Middle frontal gyrus (tissue), 1 donor: ENCODE results near the gene COL15A1.
"Not testable (repeated sequence)": the region's sequence is repeated elsewhere in the genome, so short reads cannot be mapped to it uniquely, and the experiment has no call there.

Source experiments
- DNase-seq: peaks from one replicate; pipeline ENCODE4 v3.0.0-alpha.2; 2015; ENCODE audit warnings: low spot score; ENCODE audit errors: extremely low spot score

The COL15A1 gene

DNA sequence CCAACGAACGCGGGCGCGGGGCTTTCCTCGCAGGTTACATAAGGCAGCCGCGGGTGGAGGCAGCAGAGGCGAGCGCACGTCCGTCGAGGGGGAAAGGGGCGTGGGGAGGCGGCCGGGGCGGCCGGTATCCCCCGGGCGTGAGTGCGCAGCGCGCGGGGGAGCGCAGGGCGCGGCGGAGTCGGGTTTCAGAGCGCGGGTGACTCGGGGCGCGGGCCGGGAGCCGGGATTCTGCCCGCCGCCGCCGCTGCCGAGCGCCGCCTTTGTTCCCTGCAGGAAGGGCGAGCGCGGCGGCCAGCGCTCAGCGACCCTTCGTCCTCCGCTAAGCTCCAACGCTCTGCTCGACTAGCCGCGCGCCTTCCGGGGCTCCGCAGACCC is at the start of gene COL15A1:
COL15A1 (plus strand) TSS at position 226 of the 375 bp plus-strand sequence. CDS start 155 bp downstream, outside the sequence.
- DNase-seq = no peak

DNA sequence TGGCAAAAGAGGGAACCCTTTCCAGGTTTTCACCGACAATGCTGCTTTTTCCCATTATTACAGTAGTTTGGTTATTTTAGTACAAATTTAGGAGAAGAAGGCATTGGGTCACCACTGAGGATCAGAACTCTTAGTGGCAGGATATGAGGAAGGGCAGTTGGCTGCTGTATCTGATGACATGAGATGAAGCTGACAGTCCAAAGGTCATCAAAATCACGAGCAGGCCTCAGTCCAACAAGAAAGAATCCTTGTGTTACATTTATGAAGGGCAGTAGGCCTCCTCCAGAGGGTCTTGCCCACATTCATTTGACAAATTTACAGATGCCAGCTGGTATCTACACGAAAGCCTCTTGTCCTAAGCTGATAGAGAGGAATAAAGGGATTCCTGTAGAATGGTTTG is 49.5 kb upstream of the COL15A1 start:
- DNase-seq = no peak

DNA sequence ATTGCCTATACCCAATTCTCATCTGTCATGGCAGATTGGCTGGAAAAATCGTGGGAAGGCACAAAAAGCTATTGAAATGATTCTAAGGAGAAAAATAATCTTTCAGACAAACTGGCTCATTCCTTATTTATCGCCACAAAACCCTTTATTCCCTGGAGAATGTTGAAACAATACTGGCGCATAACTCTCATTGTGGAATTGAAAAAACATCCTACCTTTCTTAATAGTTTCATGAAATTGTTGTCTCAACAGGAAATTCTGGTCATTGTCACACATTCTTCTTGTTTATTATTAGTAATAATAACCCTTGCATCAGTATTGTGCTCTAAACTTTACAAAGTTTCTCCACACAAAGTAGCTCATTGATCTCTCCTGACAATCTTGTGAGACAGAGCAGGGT is 48.9 kb upstream of the COL15A1 start:
- DNase-seq = no peak

DNA sequence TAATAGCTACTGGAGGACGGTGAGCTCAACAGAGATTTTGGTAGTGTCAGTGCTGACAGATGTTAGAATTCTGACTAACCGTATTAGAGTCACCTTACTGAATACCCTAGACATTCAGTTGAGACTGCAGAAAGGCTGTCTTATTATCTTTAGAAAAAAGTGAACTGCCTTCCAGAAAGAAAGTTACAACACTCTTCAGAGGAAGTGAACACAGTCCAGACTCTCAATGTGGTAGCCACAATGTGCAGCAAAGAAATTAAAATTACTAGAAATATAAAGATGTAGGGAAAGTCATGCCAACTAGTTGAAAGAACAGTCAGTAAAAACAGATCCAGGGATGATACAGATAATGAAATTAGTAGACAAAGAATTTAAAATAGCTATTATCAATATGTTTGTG is 47.1 kb upstream of the COL15A1 start:
- DNase-seq = no peak

DNA sequence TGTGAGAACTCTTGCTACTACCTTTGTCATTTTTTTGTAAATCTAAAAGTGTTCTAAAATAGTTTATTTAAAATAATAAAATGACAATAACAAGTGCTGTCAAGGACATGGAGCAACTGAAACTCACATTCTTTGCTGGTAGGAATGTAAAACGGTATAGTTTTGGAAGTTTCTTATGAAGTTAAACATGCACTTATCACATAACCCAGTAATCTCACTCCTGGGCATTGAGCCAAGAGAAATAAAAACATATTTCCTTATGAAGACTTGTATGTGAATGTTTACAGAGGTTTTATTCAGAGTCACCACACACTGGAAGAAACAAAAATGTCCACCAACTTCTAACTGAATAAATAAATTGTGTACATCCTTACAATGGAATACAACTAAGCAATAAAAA is 46.0 kb upstream of the COL15A1 start:
- no peak for DNase-seq

DNA sequence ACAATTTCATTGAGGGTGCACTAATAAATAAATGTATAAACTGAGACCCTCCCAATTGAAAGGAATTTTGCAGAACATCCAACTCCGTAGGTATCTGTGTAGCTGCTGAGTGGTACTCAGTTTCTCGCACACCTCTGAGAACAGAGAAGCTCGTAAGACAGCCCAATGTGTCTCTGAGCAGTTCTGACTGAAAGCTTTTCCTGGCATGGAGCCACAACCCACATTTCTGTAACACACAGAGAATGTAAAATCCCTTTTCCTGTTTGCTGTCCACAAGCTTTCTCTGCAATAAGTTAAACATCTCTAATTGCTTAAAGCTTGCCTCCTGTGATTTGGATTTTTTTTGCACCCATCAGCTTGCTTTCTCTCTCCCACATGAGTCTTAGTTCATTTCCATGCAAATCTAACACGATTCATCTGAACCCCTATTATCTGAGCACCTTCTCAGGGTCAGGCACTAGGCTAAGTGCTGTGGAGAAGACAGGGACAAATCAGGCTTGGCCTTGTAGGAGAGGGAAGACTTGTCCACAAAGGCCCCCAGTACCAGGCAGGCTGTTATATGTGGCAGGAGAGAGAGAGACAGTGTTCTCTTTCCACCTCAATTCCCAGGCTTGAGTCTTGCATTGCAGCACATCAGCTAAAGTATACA is 44.2 kb upstream of the COL15A1 start:
- DNase-seq = no peak

DNA sequence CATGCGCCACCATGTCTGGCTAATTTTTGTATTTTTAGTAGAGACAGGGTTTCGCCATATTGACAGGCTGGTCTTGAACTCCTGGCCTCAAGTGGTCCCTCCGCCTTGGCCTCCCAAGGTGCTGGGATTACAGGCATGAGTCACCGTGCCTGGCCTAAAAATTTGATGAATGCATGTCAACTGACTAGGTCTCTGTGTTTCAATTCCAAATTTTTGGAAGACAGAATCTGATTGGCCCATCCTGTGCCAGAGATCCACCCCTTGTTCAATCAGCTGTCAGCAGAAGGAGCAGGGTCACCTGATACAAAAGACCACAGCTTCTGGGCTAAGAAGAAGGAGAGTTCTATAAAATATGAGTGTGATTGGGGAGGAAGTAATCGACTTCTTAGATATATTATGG is 43.5 kb upstream of the COL15A1 start:
- no peak for DNase-seq

DNA sequence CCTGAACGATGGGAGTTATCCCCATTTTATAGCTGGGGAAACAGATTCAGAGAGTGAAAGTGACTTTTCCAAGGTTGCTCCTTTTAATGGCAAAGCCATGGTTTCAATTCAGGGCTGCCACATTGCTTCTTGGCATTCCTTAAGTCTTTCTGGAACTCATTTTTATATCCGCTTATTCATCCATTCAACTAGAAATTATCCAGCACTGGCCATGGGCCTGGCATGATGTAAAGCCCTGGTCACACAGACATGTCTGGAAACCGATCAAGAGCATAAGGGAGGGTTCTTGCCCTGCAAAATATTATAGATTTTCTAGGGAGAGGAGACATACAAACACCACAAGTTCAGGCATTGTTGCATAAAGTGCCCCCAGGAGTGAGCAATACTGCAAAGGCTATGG is 43.0 kb upstream of the COL15A1 start:
- DNase-seq = no peak

DNA sequence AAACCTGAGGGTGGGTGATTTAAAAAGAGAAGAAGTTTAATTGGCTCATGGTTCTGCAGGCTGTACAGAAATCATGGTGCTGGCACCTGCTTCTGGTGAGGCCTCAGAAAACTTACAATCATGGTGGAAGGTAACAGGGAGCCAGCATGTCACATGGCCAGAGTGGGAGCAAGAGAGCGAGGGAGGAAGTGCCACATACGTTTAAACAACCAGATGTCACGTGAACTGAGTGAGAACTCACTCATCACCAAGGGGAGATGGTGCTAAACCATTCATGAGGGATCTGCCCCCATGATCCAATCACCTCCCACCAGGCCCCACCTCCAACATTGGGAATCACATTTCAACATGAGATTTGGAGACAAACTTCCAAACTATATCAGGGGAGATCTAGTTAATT is 41.9 kb upstream of the COL15A1 start:
- not testable (repeated sequence) for DNase-seq

DNA sequence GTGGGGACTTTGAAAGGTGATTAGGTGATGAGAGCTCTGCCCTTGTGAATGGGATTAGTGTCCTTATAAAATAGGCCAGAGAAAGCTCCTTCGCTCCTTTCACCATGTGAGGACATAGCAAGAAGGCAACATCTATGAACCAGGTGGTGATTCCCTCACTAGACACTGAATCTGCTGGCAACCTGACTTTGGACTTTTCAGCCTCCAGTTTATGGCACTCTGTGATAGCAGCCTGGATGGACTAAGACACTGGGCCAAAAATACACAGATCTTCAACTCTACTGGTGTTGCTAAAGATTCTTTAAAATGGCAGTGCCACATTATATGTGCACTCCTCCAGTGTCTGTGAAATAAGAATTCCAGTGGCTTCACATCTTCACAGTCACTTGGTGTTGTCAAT is 41.2 kb upstream of the COL15A1 start:
- DNase-seq = no peak

DNA sequence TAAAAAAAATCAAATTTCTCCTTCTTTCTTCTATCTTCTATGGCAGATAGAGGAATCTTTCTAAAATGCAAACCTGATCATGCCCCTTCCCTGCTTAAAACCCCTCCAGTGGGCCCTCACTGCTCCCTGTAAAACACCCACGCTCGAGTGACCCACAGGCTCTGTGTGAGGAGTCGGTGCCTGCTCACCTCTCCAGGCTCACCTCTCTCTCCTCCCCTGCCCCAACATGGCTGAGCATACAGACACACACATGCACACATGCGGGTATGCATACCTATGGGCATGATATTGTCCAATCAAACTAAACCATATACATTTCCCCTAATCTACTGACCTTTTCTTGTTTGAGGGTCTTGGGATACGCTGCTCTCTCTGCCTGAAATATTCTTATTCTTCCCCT is 40.8 kb upstream of the COL15A1 start:
- DNase-seq = no peak

DNA sequence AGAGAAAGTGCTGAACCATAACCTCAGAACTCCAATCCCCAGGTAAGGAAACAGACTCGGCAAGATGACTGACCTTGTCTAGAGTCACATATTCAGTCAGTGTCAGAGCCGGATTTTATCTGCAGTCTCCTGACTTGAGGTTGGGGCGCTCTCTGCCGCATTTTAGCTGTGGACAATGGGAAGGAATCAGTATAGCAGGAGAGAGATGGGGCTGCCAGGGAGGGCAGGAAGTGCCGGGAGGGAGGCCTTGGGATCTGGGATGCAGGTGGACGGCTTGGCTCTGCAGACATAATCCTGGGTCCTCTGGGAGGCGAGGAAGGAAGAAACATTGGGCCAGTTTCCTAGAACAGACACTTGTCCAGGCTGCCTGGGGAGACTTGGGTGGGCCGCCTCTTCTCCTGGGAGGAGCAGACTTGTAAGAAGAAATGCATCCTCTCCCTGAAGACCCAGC is 39.7 kb upstream of the COL15A1 start:
- no peak for DNase-seq

DNA sequence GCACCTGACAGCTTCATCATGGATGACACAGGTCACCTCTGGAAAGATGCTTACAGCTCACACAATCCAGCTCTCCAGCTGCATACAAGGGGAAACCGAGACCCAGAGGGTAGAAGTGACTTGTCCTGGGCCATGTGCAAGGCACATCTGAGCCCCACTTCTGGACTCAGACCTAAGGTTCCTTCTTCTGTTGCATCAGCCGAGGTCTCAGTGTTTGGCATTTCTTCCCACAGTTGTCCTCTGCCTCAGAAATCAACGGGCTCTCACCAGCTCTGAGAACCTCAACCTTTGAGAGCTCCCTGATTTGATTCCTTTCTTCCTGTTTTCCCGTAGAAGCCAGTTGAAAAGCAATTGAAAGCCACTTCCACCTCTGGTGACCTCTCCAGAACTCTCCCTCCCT is 38.7 kb upstream of the COL15A1 start:
- no peak for DNase-seq

DNA sequence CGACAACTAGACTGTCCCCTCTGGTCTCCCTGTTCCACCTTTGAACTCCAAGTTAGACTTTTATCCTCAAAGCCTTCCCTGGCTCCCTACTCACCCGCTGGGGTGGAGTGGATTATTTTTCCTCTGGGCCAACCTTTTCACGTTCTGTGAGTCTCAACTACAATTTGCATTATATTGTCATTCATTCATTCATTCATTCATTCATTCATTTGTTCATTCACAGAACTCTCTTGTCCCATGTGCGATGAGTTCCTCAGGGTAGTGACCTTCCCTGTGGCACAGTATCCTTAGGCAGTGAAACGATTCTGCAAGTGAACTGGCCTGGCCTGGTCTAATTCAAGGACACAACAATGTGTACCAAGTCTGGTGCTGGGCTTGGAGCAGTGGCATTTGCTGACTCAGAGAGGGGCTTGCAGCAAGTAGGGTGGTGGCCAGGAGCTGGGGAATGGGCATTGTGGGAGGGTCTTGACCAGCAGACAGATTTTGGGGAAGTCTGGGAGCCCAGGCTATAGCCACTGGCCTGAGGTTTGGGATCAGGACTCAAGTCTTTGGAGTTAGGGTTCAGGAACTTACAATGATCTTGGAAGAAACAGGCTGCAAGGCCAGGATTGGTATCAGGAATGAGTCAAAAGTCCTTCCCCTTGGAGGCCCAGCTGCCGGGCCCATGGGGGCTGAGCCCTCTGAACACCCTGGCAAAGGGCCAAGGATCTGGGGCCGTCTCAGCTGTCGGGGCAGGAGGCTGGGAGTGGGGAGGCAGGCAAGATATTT is 37.2 kb upstream of the COL15A1 start:
- no peak for DNase-seq

DNA sequence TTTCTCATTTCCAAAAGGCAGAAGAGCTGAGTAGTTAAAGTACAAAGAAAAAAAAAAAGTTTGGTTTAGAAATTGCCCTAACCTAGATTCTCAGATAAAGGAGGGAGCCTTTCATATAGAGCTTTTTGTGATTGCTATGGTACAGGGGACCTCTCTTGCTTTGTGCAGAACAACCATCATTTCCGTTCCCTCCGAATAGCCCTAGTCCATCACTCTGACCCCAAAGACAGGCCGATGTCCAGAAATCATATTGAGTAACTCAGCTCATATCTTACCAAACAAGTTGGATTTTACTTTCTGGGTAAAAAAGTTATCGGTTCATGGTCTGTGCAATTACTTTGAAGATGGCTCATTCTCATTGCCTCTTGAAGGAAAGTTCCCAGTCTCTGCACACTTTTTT is 36.7 kb upstream of the COL15A1 start:
- no peak for DNase-seq

DNA sequence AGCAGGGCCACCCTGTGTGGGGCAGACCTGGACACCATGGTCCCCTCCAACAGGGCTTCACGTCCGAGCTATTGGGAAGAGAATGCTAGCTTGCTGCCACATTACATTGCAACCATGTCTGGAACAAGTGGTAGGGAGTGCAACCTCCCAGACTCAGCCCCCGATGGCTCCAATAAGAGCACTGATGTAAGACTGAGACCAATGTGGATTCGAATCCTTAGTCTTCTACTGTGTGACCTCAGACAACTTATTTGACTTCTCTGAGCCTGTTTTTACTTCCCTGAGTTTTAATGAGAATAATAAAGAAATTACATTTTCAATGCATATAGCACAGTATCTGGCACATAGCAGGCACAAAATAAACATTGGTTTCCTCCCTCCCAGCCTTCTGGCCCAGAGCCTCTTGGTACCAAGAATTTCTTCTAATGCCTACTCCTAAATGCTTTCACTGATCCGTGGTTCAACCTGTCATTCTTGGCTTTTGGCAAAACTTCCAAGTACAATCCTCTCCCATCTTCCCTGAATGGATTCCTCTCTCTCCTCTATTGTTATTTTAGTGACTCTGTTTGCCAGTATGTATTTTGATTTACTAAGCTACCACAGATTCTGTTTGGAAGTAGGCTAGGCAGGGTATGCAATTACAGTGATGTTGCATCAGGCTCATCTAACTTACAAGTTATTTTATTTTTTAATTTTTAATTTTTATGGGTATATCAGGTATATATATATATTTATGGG is 34.6 kb upstream of the COL15A1 start:
- no peak for DNase-seq

DNA sequence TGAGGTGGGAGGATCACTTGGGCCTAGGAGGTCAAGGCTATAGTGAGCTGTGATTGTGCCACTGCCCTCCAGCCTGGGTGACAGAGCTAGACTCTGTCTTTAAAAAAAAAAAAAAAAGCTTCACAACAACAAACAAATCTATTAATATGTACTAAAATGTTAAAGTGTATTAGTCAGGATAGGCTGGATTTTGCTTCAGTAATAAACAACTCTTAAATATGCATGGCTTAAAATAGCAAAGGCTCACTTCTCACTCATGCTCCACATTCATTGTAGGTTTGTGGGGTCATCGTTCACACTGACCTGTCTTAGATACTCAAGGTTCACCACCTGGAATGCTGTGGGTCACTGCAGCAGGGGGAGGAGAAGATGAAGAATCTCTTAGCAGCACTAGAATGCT is 33.8 kb upstream of the COL15A1 start:
- DNase-seq = no peak

DNA sequence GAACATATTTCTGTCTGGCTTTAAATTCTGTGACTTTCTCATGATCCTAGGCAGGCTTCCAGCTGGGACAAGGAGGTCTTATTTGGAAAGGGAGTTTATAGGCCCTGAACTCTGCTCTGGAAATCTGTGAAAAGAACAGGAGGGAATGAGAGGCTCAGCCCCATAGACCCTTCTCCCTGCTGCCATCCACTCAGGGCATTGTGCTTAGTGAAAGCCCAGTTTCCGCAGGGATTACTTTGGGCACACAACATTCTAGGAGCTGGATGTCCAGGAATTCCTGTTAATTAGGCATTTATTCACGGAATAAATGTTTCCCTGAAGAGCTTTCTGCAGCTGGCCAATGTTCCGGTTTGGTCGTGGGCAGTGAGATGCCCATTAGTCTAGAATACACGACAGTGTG is 32.7 kb upstream of the COL15A1 start:
- no peak for DNase-seq

DNA sequence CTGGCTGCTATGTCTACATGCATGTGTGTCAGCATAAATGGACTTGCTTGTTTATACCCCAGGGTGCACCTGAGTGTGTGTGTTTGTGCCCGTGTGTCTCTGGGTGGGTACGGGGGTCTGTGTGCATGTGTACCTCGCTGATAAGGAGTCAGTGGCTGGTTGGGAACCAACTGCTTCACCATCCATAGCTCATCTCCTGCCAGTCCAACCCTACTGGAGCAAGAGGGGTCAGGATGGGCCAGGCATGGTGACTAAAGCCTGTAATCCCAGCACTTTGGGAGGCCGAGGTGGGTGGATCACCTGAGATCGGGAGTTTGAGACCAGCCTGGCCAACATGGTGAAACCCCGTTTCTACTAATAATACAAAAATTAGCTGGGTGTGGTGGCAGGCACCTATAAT is 32.0 kb upstream of the COL15A1 start:
- DNase-seq = not testable (repeated sequence)

DNA sequence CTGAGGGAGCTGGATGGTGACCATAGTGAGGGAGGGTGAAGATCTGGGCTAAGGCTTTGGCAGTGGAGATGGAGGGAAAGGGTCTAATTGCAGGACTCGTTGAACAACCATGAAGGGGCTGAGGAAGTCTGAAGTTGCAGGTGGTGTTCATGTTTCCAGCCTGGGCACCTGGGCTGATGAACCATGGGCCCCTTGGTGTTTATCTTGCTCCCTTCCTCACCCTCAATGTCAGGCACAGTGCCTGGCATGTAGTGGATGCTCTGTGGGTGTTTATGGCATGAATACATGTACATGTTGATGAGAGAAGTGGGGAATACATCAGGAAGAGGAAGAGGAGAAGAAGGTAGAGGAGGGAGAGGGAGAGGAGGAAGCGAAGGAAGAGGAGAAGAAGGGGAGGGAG is 31.3 kb upstream of the COL15A1 start:
- DNase-seq = no peak

DNA sequence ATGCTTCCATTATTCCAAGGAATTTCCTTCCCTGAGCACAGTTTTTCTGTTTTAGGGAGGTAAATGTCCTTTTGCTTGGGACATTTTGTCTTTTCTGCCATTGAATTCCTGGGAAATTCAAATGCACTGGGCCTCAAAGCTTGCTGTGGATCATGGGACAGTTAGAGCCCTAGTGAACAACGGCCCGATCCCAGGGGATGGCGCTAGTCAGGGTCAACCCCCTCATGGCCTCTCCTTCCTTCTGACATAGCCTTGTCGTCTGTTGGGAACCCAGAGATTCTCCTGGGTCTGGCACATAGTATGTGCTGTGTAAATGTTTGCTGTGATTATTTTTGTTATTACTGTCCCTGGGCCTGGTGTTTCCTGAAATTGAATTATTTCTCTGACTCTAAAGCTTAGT is 30.7 kb upstream of the COL15A1 start:
- DNase-seq = no peak

DNA sequence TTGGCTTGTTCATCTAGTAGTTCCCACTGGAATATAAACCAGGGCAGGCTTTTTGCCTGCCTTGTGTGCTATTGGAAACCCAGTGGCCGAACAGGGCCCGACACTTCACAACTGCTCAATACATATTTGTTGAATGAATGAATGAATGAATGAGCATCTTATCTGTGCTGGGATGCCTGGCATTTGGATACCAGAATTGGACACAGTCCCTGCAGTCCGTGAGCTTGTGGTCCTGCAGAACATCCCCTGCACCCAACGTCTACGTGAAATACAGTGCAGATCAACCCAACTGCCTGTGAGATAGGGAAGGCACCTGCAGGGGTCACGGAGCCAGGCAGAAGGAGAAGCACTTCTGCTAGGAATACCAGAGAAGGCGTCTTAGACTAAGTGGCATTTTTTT is 30.0 kb upstream of the COL15A1 start:
- DNase-seq = no peak
